CD4-positive, alpha-beta T cell (primary cell): Measurements from ENCODE around the gene ANKRD39. TPM values are rescaled to one million over a fixed set of nuclear protein-coding genes. Genes with fewer than 3 reads are reported as not detected.

Source experiments
- ATAC-seq: fragments of 200-7000 bp; cut with Tn5 transposase; one replicate; pipeline ENCODE4 v1.10.0; 2022; ENCODE audit warnings: mild to moderate bottlenecking; ENCODE audit not compliant: poor library complexity
- CTCF ChIA-PET: fragments of 350-600 bp; sonication (Branson Sonifier 250); formaldehyde crosslinking; loops from one replicate; lab custom pipeline; 2021; ENCODE audit warnings: antibody characterized with exemption, inconsistent platforms; lab: Charles Lee
- POLR2A ChIA-PET: fragments of 350-600 bp; sonication (Branson Sonifier 250); formaldehyde crosslinking; loops from one replicate; lab custom pipeline; 2021; ENCODE audit warnings: antibody characterized with exemption, inconsistent platforms; lab: Charles Lee
- DNase-seq, 14 experiments: peaks; one replicate each; pipeline ENCODE4 v3.0.0-alpha.2; 2013 to 2020; ENCODE audit warnings: mixed read lengths in 2 of 14
- H3K27ac ChIP-seq, 2 donors: one replicate each; pipeline versions ENCODE4 v1.5.1 to v1.7.0; 2013; ENCODE audit warnings: low read length in 2 of 2, low read depth in 1 of 2, mild to moderate bottlenecking in 1 of 2
- H3K27me3 ChIP-seq, 2 experiments: 1 replicate in 1 of 2; 2 replicates in 1 of 2; pipeline versions ENCODE4 v1.6.1 to v1.7.0; 2013; ENCODE audit warnings: low read length in 2 of 2, control low read depth in 1 of 2, mild to moderate bottlenecking in 1 of 2, moderate library complexity in 1 of 2; ENCODE audit not compliant: insufficient read depth in 2 of 2, control insufficient read depth in 1 of 2
- H3K36me3 ChIP-seq: one replicate; pipeline ENCODE4 v1.6.1; 2013; ENCODE audit warnings: low read length, control low read depth; ENCODE audit not compliant: insufficient read depth
- H3K4me1 ChIP-seq: one replicate; pipeline ENCODE4 v1.6.1; 2013; ENCODE audit warnings: low read length, control low read depth; ENCODE audit not compliant: insufficient read depth
- H3K4me3 ChIP-seq: one replicate; pipeline ENCODE4 v1.5.1; 2013; ENCODE audit warnings: mild to moderate bottlenecking, low read length, moderate library complexity
- H3K9me3 ChIP-seq, 2 experiments: 1 replicate in 1 of 2; 2 replicates in 1 of 2; pipeline versions ENCODE4 v1.6.1 to v1.7.0; 2013; ENCODE audit warnings: low read length in 2 of 2, mild to moderate bottlenecking in 2 of 2, control low read depth in 1 of 2, moderate library complexity in 1 of 2; ENCODE audit not compliant: control insufficient read depth in 1 of 2, insufficient read depth in 1 of 2
- H3K27ac Mint-ChIP-seq: one replicate; pipeline ENCODE4 v1.8.0; 2020; ENCODE audit warnings: mixed read lengths
- H3K27me3 Mint-ChIP-seq: one replicate; pipeline ENCODE4 v1.8.0; 2021; ENCODE audit warnings: mixed read lengths
- H3K36me3 Mint-ChIP-seq: one replicate; pipeline ENCODE4 v1.8.0; 2021; ENCODE audit warnings: low read depth, mixed read lengths
- H3K4me1 Mint-ChIP-seq: one replicate; pipeline ENCODE4 v1.8.0; 2021; ENCODE audit warnings: low read depth, mixed read lengths
- H3K4me3 Mint-ChIP-seq: one replicate; pipeline ENCODE4 v1.8.0; 2020; ENCODE audit warnings: mild to moderate bottlenecking, mixed read lengths
- H3K9me3 Mint-ChIP-seq: one replicate; pipeline ENCODE4 v1.8.0; 2020; ENCODE audit warnings: mixed read lengths
- intact Hi-C, 2 experiments: fragments of 100-400 bp; cut with DNase I in 1 of 2; cut with micrococcal nuclease in 1 of 2; formaldehyde crosslinking; loops; one replicate each; pipeline versions ENCODE4 v1.15.1 to v1.9.0; 2023 to 2025; cut with DNase I, micrococcal nuclease
- total RNA-seq, 174 experiments: library from RNA in 2 of 174; stranded (reverse) in 2 of 174; gene quantifications; one replicate each; pipeline ENCODE4 v1.2.3 and lab custom pipeline; 2021 to 2026
- TF ChIP-seq, protein P1 (sequence below): fragments of 200-600 bp; IDR thresholded peaks from one replicate; pipeline ENCODE4 v1.8.0; 2022; ENCODE audit warnings: antibody characterized with exemption, mild to moderate bottlenecking

The ANKRD39 gene
- total RNA-seq, 2 experiments from 2014 or later = 17.2 to 18.3 TPM

DNA sequence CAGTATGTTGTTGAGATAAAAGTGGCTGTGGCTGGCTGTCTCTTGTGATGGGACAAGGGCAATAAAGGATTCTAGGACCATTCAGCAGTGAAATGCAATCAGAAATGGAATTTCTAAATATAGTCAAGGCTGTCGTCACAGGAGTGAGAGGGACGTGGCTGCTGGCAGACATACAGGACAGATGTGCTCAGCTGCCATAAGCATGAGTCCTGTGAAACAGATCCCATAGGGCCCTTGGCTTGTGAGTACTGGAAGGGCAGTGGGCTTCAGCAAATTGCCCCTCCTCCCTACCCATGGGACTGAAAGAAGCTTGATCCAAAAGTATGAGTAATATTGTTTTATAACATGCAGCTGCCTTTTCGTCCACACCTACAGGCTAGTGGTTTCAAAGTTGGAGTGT, 45.9 kb downstream of the ANKRD39 start:
- TF ChIP-seq, protein P1, sequence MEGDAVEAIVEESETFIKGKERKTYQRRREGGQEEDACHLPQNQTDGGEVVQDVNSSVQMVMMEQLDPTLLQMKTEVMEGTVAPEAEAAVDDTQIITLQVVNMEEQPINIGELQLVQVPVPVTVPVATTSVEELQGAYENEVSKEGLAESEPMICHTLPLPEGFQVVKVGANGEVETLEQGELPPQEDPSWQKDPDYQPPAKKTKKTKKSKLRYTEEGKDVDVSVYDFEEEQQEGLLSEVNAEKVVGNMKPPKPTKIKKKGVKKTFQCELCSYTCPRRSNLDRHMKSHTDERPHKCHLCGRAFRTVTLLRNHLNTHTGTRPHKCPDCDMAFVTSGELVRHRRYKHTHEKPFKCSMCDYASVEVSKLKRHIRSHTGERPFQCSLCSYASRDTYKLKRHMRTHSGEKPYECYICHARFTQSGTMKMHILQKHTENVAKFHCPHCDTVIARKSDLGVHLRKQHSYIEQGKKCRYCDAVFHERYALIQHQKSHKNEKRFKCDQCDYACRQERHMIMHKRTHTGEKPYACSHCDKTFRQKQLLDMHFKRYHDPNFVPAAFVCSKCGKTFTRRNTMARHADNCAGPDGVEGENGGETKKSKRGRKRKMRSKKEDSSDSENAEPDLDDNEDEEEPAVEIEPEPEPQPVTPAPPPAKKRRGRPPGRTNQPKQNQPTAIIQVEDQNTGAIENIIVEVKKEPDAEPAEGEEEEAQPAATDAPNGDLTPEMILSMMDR = no peak
- Histone ChIP-seq H3K27ac (no peak overlapping the region), H3K4me1 (peaks cover 22% of the 10 kb centered on the region), H3K27me3 (no peaks in the 10 kb centered on the region), H3K4me3 (no peak overlapping the region), H3K36me3 (peaks cover 5% of the 10 kb centered on the region), H3K9me3 (no peaks in the 10 kb centered on the region)
- Mint-ChIP-seq H3K4me1 (peaks cover 30% of the 10 kb centered on the region), H3K36me3 (peaks cover 9% of the 10 kb centered on the region), H3K27me3 (no peaks in the 10 kb centered on the region), H3K4me3 (no peak overlapping the region), H3K9me3 (no peaks in the 10 kb centered on the region), H3K27ac (peak overlapping the region; percentile 65)
- ATAC-seq (no peak), DNase-seq (no peak)
- ChIA-PET POLR2A (no interaction called here), CTCF (no interaction called here)
- intact Hi-C loops = no loop called here

DNA sequence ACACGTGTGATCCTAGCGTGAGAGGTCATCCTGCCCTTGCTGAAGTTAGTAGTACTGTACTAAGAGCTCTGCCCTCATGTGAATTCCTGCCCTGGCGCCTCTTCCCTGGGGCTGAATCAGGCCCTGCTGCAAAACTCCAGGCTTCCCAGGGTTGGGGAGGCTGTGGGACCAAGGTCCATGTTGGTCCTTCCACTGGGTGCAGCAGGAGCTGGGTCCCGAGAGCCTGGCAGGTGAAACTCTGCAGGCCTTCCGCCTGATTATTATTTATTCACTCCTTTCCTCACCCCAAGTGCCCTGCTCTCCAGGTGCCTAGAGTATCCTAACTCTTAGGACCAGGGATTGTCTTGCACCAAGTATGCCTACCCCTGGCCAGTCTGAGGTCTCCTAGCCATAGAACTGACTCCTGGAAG, 47.0 kb downstream of the ANKRD39 start:
- H3K9me3 Mint-ChIP-seq = no peaks in the 10 kb centered on the region
- Histone ChIP-seq H3K4me1 (peaks cover 30% of the 10 kb centered on the region), H3K27ac (no peak overlapping the region), H3K36me3 (peaks cover 5% of the 10 kb centered on the region), H3K9me3 (no peaks in the 10 kb centered on the region), H3K4me3 (no peak overlapping the region), H3K27me3 (no peaks in the 10 kb centered on the region)
- H3K27me3 Mint-ChIP-seq = no peaks in the 10 kb centered on the region
- POLR2A ChIA-PET = interaction anchor here (1.2 kb wide), 1 partner anchor 10 kb away, joined by 3 read pairs; no protein-coding TSS in a partner anchor
- peaks cover 15% of the 10 kb centered on the region for H3K36me3 Mint-ChIP-seq
- no peak overlapping the region for H3K4me3 Mint-ChIP-seq
- TF ChIP-seq, protein P1 = no peak
- CTCF ChIA-PET = interaction anchor here (1.9 kb wide), 1 partner anchor 47 kb away, joined by 6 read pairs; the partner anchor contains the start of gene ANKRD39
- ATAC-seq (no peak), DNase-seq (no peak)
- H3K27ac Mint-ChIP-seq = peak overlapping the region; percentile 65
- intact Hi-C loops = no loop called here
- H3K4me1 Mint-ChIP-seq = peaks cover 39% of the 10 kb centered on the region

DNA sequence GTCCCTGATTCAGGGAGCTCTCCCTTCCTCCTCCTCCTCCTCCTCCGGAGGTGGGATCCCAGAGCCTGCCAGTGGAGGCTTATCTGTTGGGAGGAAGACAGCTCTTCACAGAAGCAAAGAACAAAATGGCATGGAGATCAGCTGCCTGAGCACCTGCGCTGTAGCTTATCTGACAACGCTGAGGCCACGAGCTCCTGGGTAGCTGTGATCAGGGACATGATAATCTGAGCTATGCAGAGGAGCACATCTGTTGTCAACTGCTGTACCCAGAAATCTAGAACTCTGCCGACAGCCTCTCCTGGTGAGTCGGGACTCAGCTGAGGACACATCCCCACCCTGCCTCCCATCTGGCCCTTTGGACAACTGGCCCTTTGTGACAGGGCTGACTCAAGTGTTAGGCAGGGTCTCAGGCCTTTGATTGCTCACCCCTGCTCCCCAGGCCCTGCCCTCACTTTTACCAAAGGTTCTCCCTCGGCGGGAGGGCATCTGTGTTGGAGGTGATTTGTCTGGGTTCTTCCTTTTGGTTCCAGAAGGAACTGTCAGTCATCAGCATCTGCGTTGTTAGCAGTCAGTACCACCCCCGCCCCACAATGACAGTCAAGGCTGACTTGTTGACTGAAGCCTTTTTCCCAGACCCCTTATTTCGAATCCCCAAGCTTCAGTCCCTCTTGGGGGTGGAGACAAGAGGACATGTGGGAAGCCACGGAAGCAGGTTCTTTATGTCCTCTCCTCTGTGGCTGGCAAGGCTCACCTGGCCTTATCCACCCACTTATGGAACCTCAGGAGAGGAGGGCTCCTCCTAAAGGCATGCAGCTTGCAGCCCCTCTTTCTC, 47.6 kb downstream of the ANKRD39 start:
- ChIA-PET CTCF (interaction anchor here (1.9 kb wide), 1 partner anchor 48 kb away, joined by 6 read pairs; the partner anchor contains the start of gene ANKRD39), POLR2A (interaction anchor here (1.2 kb wide), 1 partner anchor 11 kb away, joined by 3 read pairs; no protein-coding TSS in a partner anchor)
- peaks cover 25% of the 10 kb centered on the region for H3K4me1 ChIP-seq
- Mint-ChIP-seq H3K27me3 (no peaks in the 10 kb centered on the region), H3K27ac (peak overlapping the region; percentile 42), H3K9me3 (no peaks in the 10 kb centered on the region), H3K4me1 (peaks cover 35% of the 10 kb centered on the region), H3K4me3 (no peak overlapping the region), H3K36me3 (peaks cover 11% of the 10 kb centered on the region)
- no peaks in the 10 kb centered on the region for H3K27me3 ChIP-seq
- H3K9me3 ChIP-seq = no peaks in the 10 kb centered on the region
- H3K4me3 ChIP-seq = no peak overlapping the region
- H3K27ac ChIP-seq = no peak overlapping the region
- TF ChIP-seq, protein P1 = no peak
- H3K36me3 ChIP-seq = peaks cover 5% of the 10 kb centered on the region
- intact Hi-C loops = no loop called here
- DNase-seq = no peak
- ATAC-seq = no peak
